A549 (cell line): ENCODE measurements around the gene ZCCHC17. TPM values are rescaled to one million over a fixed set of nuclear protein-coding genes. Genes with fewer than 3 reads are reported as not detected.

Experiments
- ATAC-seq, 2 experiments: fragments of 200-7000 bp in 1 of 2; fragments of >200 bp in 1 of 2; cut with Nextera tagmentation in 1 of 2; cut with Tn5 transposase in 1 of 2; 3 replicates each; pipeline versions ENCODE4 v1.8.0 to v1.9.1; 2018 to 2020; ENCODE audit warnings: mild to moderate bottlenecking in 1 of 2, moderate library complexity in 1 of 2
- CTCF ChIA-PET: fragments of 300-600 bp; sonication (Branson Sonifier 250); formaldehyde crosslinking; extraction: SDS; loops from one replicate; lab custom pipeline; 2021; ENCODE audit warnings: antibody characterized with exemption, inconsistent platforms; lab: Yijun Ruan, JAX
- POLR2A ChIA-PET: fragments of 350-600 bp; formaldehyde crosslinking; extraction: SDS; loops from one replicate; lab custom pipeline; 2021; ENCODE audit warnings: antibody characterized with exemption, inconsistent platforms; lab: Yijun Ruan, JAX
- DNase-seq, 2 experiments: peaks; one replicate each; pipeline versions ENCODE4 v3.0.0 to v3.0.0-alpha.2; 2011 to 2016; ENCODE audit warnings: low read depth in 1 of 2, low spot score in 1 of 2
- FAIRE-seq: peaks from 2 replicates; lab custom pipeline; 2011; peaks lifted over from hg19 to GRCh38; lab: Jason Lieb, UNC
- H3K27ac ChIP-seq, 2 experiments: fragments of >200 bp; sonication (Bioruptor Twin); formaldehyde crosslinking; 3 replicates each; pipeline ENCODE4 v1.5.1; 2016 to 2017
- H3K4me1 ChIP-seq: fragments of >200 bp; sonication (Bioruptor Twin); formaldehyde crosslinking; 3 replicates; pipeline ENCODE4 v1.6.1; 2016
- H3K4me2 ChIP-seq: fragments of >200 bp; sonication (Bioruptor Twin); formaldehyde crosslinking; 3 replicates; pipeline ENCODE4 v1.6.1; 2016
- H3K4me3 ChIP-seq: fragments of >200 bp; sonication (Bioruptor Twin); formaldehyde crosslinking; 3 replicates; pipeline ENCODE4 v1.5.1; 2016
- H3K9me3 ChIP-seq: fragments of >200 bp; sonication (Bioruptor Twin); formaldehyde crosslinking; 3 replicates; pipeline ENCODE4 v1.6.1; 2016
- BCL3 ChIP-seq: fragments of >200 bp; sonication (Bioruptor Twin); formaldehyde crosslinking; IDR thresholded peaks from 3 replicates; pipeline ENCODE4 v1.6.1; 2016
- CBX2 ChIP-seq: fragments of 200-600 bp; sonication (generic); IDR thresholded peaks from 2 replicates; pipeline ENCODE4 v1.6.1; 2016; ENCODE audit warnings: low read depth, mild to moderate bottlenecking, borderline replicate concordance
- CBX8 ChIP-seq: fragments of 200-600 bp; sonication (generic); IDR thresholded peaks from 2 replicates; pipeline ENCODE4 v1.6.1; 2016
- CHD4 ChIP-seq: fragments of 200-600 bp; sonication (generic); IDR thresholded peaks from 2 replicates; pipeline ENCODE4 v1.6.1; 2016; ENCODE audit warnings: antibody characterized with exemption, mild to moderate bottlenecking, borderline replicate concordance
- EHMT2 ChIP-seq: fragments of 200-600 bp; sonication (generic); IDR thresholded peaks from 2 replicates; pipeline ENCODE4 v1.6.1; 2016; ENCODE audit warnings: antibody characterized with exemption, low read depth, mild to moderate bottlenecking, moderate library complexity
- EP300 ChIP-seq, 2 experiments: fragments of >200 bp; sonication (Bioruptor Twin); formaldehyde crosslinking; IDR thresholded peaks; 2 replicates in 1 of 2; 3 replicates in 1 of 2; pipeline ENCODE4 v1.6.1; 2016 to 2017
- FOXS1 ChIP-seq: fragments of 250-450 bp; sonication (Bioruptor Pico); IDR thresholded peaks from 2 replicates; pipeline ENCODE4 v1.5.0; 2020; ENCODE audit warnings: mild to moderate bottlenecking, moderate library complexity
- HDAC2 ChIP-seq: fragments of 200-600 bp; sonication (generic); IDR thresholded peaks from 2 replicates; pipeline ENCODE4 v1.6.1; 2016
- HES2 ChIP-seq: fragments of >200 bp; sonication (Bioruptor Twin); formaldehyde crosslinking; IDR thresholded peaks from 2 replicates; pipeline ENCODE4 v1.6.1; 2016
- HOXB13 ChIP-seq: fragments of 250-450 bp; sonication (Bioruptor Pico); IDR thresholded peaks from 2 replicates; pipeline ENCODE4 v1.5.0; 2020; ENCODE audit warnings: low read depth, mild to moderate bottlenecking, moderate library complexity
- HOXB5 ChIP-seq: fragments of 250-450 bp; sonication (Bioruptor Pico); IDR thresholded peaks from 2 replicates; pipeline ENCODE4 v1.5.0; 2020; ENCODE audit warnings: mild to moderate bottlenecking, moderate library complexity
- MAFK ChIP-seq: fragments of 450-650 bp; IDR thresholded peaks from 2 replicates; pipeline ENCODE4 v1.6.1; 2014; ENCODE audit not compliant: partially characterized antibody
- NFE2L2 ChIP-seq: fragments of 150-350 bp; conservative IDR thresholded peaks from 2 replicates; pipeline ENCODE4 v1.6.1; 2014; ENCODE audit warnings: low read length
- NR3C1 ChIP-seq: fragments of >200 bp; sonication (Bioruptor Twin); formaldehyde crosslinking; IDR thresholded peaks from 3 replicates; pipeline ENCODE4 v1.6.1; 2017
- PHF8 ChIP-seq: fragments of 200-600 bp; sonication (generic); IDR thresholded peaks from 2 replicates; pipeline ENCODE4 v1.6.1; 2016; ENCODE audit warnings: low read depth, mild to moderate bottlenecking, antibody characterized with exemption, moderate library complexity, borderline replicate concordance
- POLR2AphosphoS2 ChIP-seq: conservative IDR thresholded peaks from 2 replicates; pipeline ENCODE4 v1.6.1; 2012; ENCODE audit warnings: low read length, improper control_type of control experiment, inconsistent platforms
- RNF2 ChIP-seq: fragments of 200-600 bp; sonication (generic); IDR thresholded peaks from 2 replicates; pipeline ENCODE4 v1.6.1; 2016; ENCODE audit warnings: low read depth, mild to moderate bottlenecking, antibody characterized with exemption, moderate library complexity, borderline replicate concordance
- SMC3 ChIP-seq: fragments of >200 bp; sonication (Bioruptor Twin); formaldehyde crosslinking; IDR thresholded peaks from 3 replicates; pipeline ENCODE4 v1.6.1; 2018; ENCODE audit warnings: inconsistent platforms
- SREBF2 ChIP-seq: fragments of 450-650 bp; IDR thresholded peaks from 2 replicates; pipeline ENCODE4 v1.6.1; 2014; ENCODE audit warnings: mild to moderate bottlenecking, moderate library complexity
- ZC3H11A ChIP-seq: fragments of 450-650 bp; IDR thresholded peaks from 2 replicates; pipeline ENCODE4 v1.6.1; 2014; ENCODE audit warnings: antibody characterized with exemption, mild to moderate bottlenecking
- ZFP36 ChIP-seq: fragments of 450-650 bp; IDR thresholded peaks from 2 replicates; pipeline ENCODE4 v1.6.1; 2014; ENCODE audit warnings: borderline replicate concordance; ENCODE audit not compliant: partially characterized antibody
- ZNF302 ChIP-seq: fragments of 250-450 bp; sonication (Bioruptor Pico); IDR thresholded peaks from 2 replicates; pipeline ENCODE4 v1.9.0; 2021; ENCODE audit warnings: inconsistent platforms, mild to moderate bottlenecking, moderate library complexity
- WGBS: methylation state at CpG from one replicate; pipeline ENCODE4 v1.1.6; 2017; ENCODE audit errors: missing lambda C conversion rate; 5-methylcytosine and 5-hydroxymethylcytosine counted together
- polyA plus RNA-seq, 4 experiments: library from polyadenylated mRNA; depleted of rRNA in 3 of 4; stranded (reverse); fragments of >200 nt; fragmentation: RNase III in 1 of 4; extraction: RNeasy Plus Mini Kit Qiagen cat#74134 plus additional on column Dnase treatment in 1 of 4; gene quantifications; 2 replicates in 3 of 4; 3 replicates in 1 of 4; pipeline ENCODE4 v1.2.3, GENCODE V29; 2011 to 2017

The ZCCHC17 gene
- polyA plus RNA-seq, 2 of the 4 experiments (the other 2 are of a cell fraction) = 28.0 to 34.5 TPM

- ChIA-PET POLR2A (no interaction called here), CTCF (interaction anchor here (1.1 kb wide), 1 partner anchor 55 kb away, joined by 3 read pairs; no protein-coding TSS in a partner anchor)
- ATAC-seq (no peak), FAIRE-seq (no peak), DNase-seq (no peak)
- 84% methylated on average over 2 of the region's 2 CpGs for WGBS
- no peak overlapping the region for H3K4me3 ChIP-seq
- H3K27ac ChIP-seq = no peak overlapping the region
- TF ChIP-seq CBX2 = no peak
- H3K9me3 ChIP-seq = no peaks in the 10 kb centered on the region
- no peak overlapping the region for H3K4me2 ChIP-seq
- no peaks in the 10 kb centered on the region for H3K4me1 ChIP-seq
Observed at GRCh38 chr1:31366796-31367195, 70.0 kb downstream of the ZCCHC17 start.

GRCh38 chr1:31368611-31369107, 71.8 kb downstream of the ZCCHC17 start:
- no peaks in the 10 kb centered on the region for H3K4me1 ChIP-seq
- ChIA-PET POLR2A (no interaction called here), CTCF (interaction anchor here (1.0 to 2.3 kb wide), 6 partner anchors 8 to 180 kb away, joined by 3 to 10 read pairs (median 5); no protein-coding TSS in a partner anchor)
- WGBS = 100% methylated on average over 3 of the region's 3 CpGs
- no peaks in the 10 kb centered on the region for H3K9me3 ChIP-seq
- no peak for ATAC-seq
- no peak for FAIRE-seq
- TF ChIP-seq NR3C1 (no peak), EHMT2 (no peak), ZFP36 (no peak), POLR2AphosphoS2 (no peak), MAFK (no peak), HOXB5 (no peak), CBX8 (no peak), SREBF2 (no peak), ZC3H11A (no peak)
- TF ChIP-seq, all 56 proteins: peak for 0
- Histone ChIP-seq H3K4me2 (no peak overlapping the region), H3K4me3 (no peak overlapping the region), H3K27ac (no peak overlapping the region)
- DNase-seq = no peak

- H3K9me3 ChIP-seq = no peaks in the 10 kb centered on the region
- DNase-seq (no peak), ATAC-seq (no peak), FAIRE-seq (no peak)
- no peak overlapping the region for H3K4me2 ChIP-seq
- no peak for TF ChIP-seq NFE2L2
- no peak for TF ChIP-seq ZFP36
- TF ChIP-seq MAFK = no peak
- TF ChIP-seq PHF8 = no peak
- no peak for TF ChIP-seq EP300 (IDR thresholded peaks at IDR 0.05)
- no peak for TF ChIP-seq SMC3
- TF ChIP-seq ZNF302 (CRISPR knock-in tag) = no peak
- TF ChIP-seq HES2 = no peak
- no peak for TF ChIP-seq CHD4
- no peak for TF ChIP-seq RNF2
- no peak for TF ChIP-seq BCL3
- TF ChIP-seq HDAC2 = no peak
- no peak for TF ChIP-seq FOXS1 (CRISPR knock-in tag)
- no peak for TF ChIP-seq HOXB13
- no peak for TF ChIP-seq CBX8
- no peak for TF ChIP-seq POLR2AphosphoS2
- no peak for TF ChIP-seq ZC3H11A
- ChIA-PET POLR2A (no interaction called here), CTCF (interaction anchor here (1.1 to 1.6 kb wide), 3 partner anchors 10 to 185 kb away, joined by 3 to 8 read pairs (median 3); no protein-coding TSS in a partner anchor)
- H3K4me1 ChIP-seq = no peaks in the 10 kb centered on the region
- no peak overlapping the region for H3K27ac ChIP-seq
- no peak overlapping the region for H3K4me3 ChIP-seq
- 87% methylated on average over 2 of the region's 2 CpGs for WGBS
Observed at GRCh38 chr1:31370021-31370420, 73.2 kb downstream of the ZCCHC17 start.
